ENCODE results near the gene HOXC11.

HOXC11 gene

DNA sequence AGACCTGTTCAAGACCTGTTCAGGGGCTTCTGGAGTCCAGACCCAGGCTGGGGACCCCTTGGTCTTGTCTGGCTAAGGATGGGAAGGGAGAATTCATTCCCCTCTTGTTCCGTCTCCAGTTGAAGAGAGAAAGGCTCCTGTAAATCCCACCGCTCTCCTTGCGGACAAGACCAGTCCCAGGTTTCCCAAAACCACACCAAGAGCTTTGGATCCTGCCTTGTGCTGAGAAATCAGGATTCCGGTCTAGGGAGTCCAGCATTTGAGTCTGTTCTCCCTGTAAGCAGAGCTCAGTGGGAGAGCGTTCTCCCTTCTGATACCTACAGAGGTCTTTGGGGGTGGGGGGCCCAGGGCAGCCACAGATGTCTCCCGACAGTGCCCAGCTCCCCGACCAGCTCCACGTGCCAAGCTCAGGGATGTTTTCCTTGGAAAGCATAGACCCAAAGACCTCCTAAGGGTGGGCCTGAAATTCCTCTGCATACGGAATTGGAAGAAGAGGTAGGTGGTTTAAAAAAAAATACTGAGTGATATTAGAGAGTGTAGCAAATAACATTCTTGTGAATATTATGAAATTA, 32.4 kb upstream of the HOXC11 start (continued):
- TF ChIP-seq PATZ1 (CRISPR knock-in tag; IDR thresholded peaks at IDR 0.05; ENCODE audit: borderline replicate concordance) = no peak
- no peak for TF ChIP-seq RARB (CRISPR knock-in tag; IDR thresholded peaks at IDR 0.05)
- no peak for TF ChIP-seq TCF4 (CRISPR knock-in tag; IDR thresholded peaks at IDR 0.05; ENCODE audit: borderline replicate concordance)
- TF ChIP-seq TOX (CRISPR knock-in tag; IDR thresholded peaks at IDR 0.05; ENCODE audit: borderline replicate concordance) = no peak
- TF ChIP-seq ARNTL (CRISPR knock-in tag; IDR thresholded peaks at IDR 0.05; ENCODE audit: borderline replicate concordance, low read depth) = no peak
- TF ChIP-seq ZFP3 (CRISPR knock-in tag; IDR thresholded peaks at IDR 0.05) = no peak
- TF ChIP-seq PPARA (CRISPR knock-in tag; IDR thresholded peaks at IDR 0.05; ENCODE audit: borderline replicate concordance) = no peak
- no peak for TF ChIP-seq ZNF8 (CRISPR knock-in tag; IDR thresholded peaks at IDR 0.05)
- TF ChIP-seq, protein P1, sequence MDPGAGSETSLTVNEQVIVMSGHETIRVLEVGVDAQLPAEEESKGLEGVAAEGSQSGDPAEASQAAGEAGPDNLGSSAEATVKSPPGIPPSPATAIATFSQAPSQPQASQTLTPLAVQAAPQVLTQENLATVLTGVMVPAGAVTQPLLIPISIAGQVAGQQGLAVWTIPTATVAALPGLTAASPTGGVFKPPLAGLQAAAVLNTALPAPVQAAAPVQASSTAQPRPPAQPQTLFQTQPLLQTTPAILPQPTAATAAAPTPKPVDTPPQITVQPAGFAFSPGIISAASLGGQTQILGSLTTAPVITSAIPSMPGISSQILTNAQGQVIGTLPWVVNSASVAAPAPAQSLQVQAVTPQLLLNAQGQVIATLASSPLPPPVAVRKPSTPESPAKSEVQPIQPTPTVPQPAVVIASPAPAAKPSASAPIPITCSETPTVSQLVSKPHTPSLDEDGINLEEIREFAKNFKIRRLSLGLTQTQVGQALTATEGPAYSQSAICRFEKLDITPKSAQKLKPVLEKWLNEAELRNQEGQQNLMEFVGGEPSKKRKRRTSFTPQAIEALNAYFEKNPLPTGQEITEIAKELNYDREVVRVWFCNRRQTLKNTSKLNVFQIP (CRISPR knock-in tag; IDR thresholded peaks at IDR 0.05; ENCODE audit: borderline replicate concordance, low read depth) = no peak
- no peak for TF ChIP-seq CSDC2 (CRISPR knock-in tag; IDR thresholded peaks at IDR 0.05)
- TF ChIP-seq SNAI2 (CRISPR knock-in tag; IDR thresholded peaks at IDR 0.05) = no peak
- no peak for TF ChIP-seq ZFP30 (CRISPR knock-in tag; IDR thresholded peaks at IDR 0.05)
- no peak for TF ChIP-seq ZNF70 (CRISPR knock-in tag; IDR thresholded peaks at IDR 0.05)

GRCh38 chr12:53941187-53941586, 31.7 kb upstream of the HOXC11 start:
- no peak for ATAC-seq
- no peak for TF ChIP-seq GLIS3 (CRISPR knock-in tag; IDR thresholded peaks at IDR 0.05)
- TF ChIP-seq ESRRG (CRISPR knock-in tag; IDR thresholded peaks at IDR 0.05) = no peak
- TF ChIP-seq, protein P2, sequence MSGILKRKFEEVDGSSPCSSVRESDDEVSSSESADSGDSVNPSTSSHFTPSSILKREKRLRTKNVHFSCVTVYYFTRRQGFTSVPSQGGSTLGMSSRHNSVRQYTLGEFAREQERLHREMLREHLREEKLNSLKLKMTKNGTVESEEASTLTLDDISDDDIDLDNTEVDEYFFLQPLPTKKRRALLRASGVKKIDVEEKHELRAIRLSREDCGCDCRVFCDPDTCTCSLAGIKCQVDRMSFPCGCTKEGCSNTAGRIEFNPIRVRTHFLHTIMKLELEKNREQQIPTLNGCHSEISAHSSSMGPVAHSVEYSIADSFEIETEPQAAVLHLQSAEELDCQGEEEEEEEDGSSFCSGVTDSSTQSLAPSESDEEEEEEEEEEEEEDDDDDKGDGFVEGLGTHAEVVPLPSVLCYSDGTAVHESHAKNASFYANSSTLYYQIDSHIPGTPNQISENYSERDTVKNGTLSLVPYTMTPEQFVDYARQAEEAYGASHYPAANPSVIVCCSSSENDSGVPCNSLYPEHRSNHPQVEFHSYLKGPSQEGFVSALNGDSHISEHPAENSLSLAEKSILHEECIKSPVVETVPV (CRISPR knock-in tag; IDR thresholded peaks at IDR 0.05) = no peak

DNA sequence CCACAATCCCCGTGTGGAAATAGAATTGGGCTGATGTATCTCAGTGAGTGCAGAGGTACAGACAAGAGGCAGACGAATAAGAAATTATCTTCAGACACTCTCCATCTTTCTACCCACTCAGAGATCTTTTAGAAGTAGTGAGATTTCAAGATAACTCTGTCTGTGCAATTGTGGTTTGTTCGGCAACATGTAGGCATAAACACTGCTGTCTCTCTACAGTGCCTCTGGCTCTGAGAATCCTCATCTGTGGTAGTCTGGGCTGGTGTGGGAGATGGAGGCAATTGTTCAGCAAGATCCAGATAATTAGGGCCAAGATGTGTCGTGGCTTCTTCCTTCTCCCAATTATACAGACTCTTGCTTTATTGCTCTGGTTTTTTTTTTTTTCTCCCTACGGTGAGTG, 31.2 kb upstream of the HOXC11 start:
- ATAC-seq = no peak
- TF ChIP-seq OSR1 (CRISPR knock-in tag; IDR thresholded peaks at IDR 0.05) (no peak), TCF4 (CRISPR knock-in tag; IDR thresholded peaks at IDR 0.05; ENCODE audit: borderline replicate concordance) (no peak), ZNF565 (CRISPR knock-in tag; conservative IDR thresholded peaks at IDR 0.05; ENCODE audit: low read depth) (no peak), SNAI2 (CRISPR knock-in tag; IDR thresholded peaks at IDR 0.05) (no peak), ZFP3 (CRISPR knock-in tag; IDR thresholded peaks at IDR 0.05) (no peak), ZNF70 (CRISPR knock-in tag; IDR thresholded peaks at IDR 0.05) (no peak), PATZ1 (CRISPR knock-in tag; IDR thresholded peaks at IDR 0.05; ENCODE audit: borderline replicate concordance) (no peak), BACH2 (CRISPR knock-in tag; IDR thresholded peaks at IDR 0.05; ENCODE audit: borderline replicate concordance) (no peak)
- TF ChIP-seq, protein P1 (CRISPR knock-in tag; IDR thresholded peaks at IDR 0.05; ENCODE audit: borderline replicate concordance, low read depth) = no peak

GRCh38 chr12:53942467-53942997, 30.4 kb upstream of the HOXC11 start:
- no peak for ATAC-seq
- TF ChIP-seq OSR1 (CRISPR knock-in tag; IDR thresholded peaks at IDR 0.05) (no peak), CREB5 (CRISPR knock-in tag; IDR thresholded peaks at IDR 0.05; ENCODE audit: low read depth) (no peak), ESRRG (CRISPR knock-in tag; IDR thresholded peaks at IDR 0.05) (no peak), ZNF70 (CRISPR knock-in tag; IDR thresholded peaks at IDR 0.05) (no peak), ZFP30 (CRISPR knock-in tag; IDR thresholded peaks at IDR 0.05) (no peak), ZNF8 (CRISPR knock-in tag; IDR thresholded peaks at IDR 0.05) (no peak), PATZ1 (CRISPR knock-in tag; IDR thresholded peaks at IDR 0.05; ENCODE audit: borderline replicate concordance) (no peak), PPARA (CRISPR knock-in tag; IDR thresholded peaks at IDR 0.05; ENCODE audit: borderline replicate concordance) (no peak), GLIS3 (CRISPR knock-in tag; IDR thresholded peaks at IDR 0.05) (no peak), ARNTL (CRISPR knock-in tag; IDR thresholded peaks at IDR 0.05; ENCODE audit: borderline replicate concordance, low read depth) (no peak)
- TF ChIP-seq, protein P1 (CRISPR knock-in tag; IDR thresholded peaks at IDR 0.05; ENCODE audit: borderline replicate concordance, low read depth) = no peak
